ENCODE measurements around the gene SLC28A3.
A peak's percentile ranks its signal among the peaks of the same experiment; 100 is the strongest.
"Not testable (repeated sequence)": the region's sequence is repeated elsewhere in the genome, so short reads cannot be mapped to it uniquely, and the experiment has no call there.

The SLC28A3 gene

DNA sequence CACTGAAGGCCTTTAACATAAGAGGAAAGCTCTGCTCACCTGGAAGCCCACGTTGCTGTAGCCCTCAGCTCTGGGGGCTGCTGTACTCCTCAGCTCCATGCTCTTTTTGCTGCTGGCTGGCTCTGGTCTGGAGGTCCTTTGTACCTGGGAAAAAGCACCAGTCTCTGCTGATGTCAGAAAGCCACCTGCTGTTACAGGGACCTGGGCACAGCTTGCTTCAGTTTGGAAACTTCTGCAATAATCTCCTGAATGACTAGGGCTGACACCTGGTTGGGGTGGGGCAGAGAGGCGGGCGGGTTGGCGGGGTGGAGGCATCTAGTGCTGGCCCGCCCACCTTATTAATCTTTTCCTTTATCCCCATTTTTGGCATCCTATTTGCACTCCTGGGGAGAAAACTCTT, at the start of gene SLC28A3:
SLC28A3 (minus strand) TSS at position 224 of the 400 bp plus-strand sequence; CDS start at position 99, 125 bp downstream.
- no peak for DNase-seq

- DNase-seq: not testable (repeated sequence)
These were observed 49.7 kb upstream of the SLC28A3 start for GRCh38 chr9:84390254-84390653.

DNA sequence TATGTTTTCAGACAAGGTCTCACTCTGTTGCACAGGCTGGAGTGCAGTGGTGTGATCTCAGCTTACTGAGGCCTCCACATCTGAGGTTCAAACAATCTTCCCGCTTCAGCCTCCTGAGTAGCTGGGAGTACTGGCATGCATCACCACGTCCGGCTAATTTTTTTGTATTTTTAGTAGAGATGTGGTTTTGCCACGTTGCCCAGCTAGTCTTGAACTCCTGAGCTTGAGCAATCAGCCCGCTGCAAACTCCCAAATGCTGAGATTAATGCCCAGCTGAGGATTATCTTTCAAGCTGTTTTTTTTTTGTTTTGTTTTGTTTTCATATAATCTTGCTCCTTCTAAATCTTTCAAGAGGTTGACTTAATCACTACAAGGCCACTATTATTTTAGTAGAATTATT, 47.3 kb upstream of the SLC28A3 start:
- no peak for DNase-seq

GRCh38 chr9:84386753-84387152, 46.2 kb upstream of the SLC28A3 start:
- no peak for DNase-seq

DNA sequence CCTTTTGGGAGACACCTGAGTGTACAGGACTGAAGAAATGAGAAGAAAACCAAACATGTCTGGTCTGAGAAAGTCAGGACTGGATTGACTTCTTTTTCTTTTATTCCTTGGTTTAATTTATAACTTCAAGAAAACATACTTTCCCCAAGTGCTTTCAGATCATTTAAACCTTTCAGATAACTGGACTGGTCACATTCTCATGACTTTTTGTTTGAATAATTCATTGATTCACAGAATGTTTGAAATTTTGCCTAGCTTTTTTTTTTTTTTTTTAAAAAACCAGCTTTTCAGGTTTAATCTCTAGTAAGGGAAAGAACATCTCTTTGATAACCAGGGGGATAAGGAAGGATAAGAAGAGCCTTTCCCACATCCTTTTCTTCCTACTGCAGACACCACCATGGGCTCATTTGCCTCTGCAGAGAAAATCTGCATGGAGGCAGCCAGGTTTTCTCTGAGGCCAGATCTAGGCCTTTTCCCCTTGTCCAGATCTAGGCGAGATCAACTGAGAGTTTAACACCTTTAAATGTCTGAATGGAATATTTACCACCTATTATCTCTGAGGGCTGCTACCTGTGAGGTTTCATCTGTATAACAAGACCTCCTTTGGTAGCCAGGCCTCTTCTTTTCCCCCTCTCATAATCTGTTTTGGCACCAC, 45.0 kb upstream of the SLC28A3 start:
- no peak for DNase-seq

- DNase-seq: no peak
These were observed 44.1 kb upstream of the SLC28A3 start for GRCh38 chr9:84384617-84385016.

- DNase-seq: no peak
These were observed 42.6 kb upstream of the SLC28A3 start for GRCh38 chr9:84383178-84383577.

GRCh38 chr9:84382720-84383119, 42.2 kb upstream of the SLC28A3 start:
- DNase-seq: no peak

DNA sequence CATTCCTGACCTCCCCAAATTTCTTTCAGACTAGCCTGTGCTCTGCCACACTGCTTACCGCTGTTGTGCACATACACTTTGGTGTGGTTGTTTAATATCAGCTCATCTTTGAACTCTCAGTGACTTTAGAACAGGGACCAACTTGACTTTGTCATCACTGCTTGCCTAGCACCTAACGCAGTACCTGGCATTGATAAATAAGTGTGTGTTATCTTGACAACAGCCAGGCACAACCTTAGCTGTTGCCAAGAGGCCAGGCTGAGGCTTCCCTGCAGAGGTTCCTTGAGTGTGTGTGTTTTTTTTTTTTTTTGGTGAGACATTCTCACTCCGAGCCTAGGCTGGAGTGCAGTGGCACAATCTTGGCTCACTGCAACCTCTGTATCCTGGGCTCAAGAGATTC, 41.0 kb upstream of the SLC28A3 start:
- no peak for DNase-seq

- no peak for DNase-seq
These were observed 39.2 kb upstream of the SLC28A3 start for GRCh38 chr9:84379740-84380139.

DNA sequence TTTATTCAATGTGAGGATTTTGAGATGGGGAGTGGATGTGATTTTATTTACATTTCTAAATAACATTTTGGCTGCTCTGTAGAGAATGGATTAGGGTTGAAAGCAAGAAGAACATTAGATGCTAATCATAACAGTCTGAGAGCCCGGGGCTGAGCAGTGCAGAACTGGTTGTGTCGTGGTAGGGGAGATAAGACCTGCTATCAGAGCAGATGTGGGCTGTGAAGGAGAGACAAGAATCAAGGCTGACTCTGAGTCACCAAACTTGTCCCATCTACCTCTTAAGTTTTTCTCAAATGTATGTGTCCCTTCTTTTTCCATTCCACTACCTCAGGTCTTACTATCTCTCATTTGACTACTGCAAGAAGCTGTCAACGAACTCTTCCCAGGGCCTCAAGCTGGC, 35.4 kb upstream of the SLC28A3 start:
- no peak for DNase-seq

DNA sequence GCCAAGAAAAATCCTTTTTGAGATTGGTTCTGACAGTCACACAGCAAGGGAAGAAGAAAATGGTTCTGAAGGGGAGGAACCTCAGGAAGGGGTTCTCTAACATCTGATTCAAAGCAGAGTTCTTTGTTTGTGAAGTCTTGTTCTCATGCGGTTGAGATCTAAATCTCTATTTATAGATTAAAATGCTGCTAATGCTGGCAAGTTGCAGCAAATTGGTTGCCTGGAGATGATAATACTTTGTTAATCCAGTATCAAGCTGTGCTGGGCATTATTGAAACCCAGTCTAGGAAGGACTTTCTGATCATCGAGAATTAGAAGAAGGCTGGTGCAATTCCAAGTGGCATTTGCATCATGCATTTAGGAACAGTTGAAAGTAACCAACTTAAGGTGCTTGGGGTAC, 34.0 kb upstream of the SLC28A3 start:
- DNase-seq: no peak

GRCh38 chr9:84374013-84374412, 33.5 kb upstream of the SLC28A3 start:
- no peak for DNase-seq

DNA sequence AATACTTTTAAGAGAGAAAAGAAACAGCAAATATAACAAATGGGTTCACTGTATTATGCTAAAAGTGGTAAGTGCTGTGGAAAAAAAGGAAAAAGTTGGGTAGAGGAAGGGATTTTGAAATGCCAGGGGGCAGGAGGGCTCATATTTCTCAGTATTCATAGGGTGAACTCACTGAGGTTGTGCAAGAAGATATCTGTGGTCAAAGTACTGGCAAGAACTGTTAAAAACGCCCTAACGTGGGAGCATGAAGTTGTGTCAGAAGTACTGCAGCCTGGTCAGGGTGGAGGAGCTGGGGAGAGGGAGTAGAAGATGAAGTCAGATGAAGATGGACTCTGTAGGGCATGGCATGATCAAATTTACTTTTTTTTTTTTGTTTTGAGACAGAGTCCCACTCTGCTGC, 31.2 kb upstream of the SLC28A3 start:
- peak; percentile 4 to 47 for DNase-seq

DNA sequence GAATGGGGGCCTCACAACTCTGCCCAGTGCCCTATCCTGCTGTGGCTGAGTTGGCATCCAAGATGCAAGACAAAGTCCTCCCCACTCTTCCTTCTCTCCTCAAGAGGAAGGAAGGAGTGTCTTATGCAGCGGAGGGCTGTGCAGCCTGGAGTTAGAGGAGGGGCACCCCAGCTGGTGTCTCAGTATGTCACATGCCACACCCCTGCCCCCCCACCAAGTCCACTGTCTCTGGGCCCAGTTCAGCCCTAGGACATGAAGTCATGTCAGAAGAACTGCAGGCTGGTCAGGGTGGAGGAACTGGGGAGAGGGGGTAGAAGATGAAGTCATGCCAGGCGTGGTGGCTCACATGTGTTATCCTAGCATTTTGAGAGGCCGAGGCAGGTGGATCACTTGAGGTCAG, 28.0 kb upstream of the SLC28A3 start:
- peak in 1 of 2 donors; percentile 9 for DNase-seq

DNA sequence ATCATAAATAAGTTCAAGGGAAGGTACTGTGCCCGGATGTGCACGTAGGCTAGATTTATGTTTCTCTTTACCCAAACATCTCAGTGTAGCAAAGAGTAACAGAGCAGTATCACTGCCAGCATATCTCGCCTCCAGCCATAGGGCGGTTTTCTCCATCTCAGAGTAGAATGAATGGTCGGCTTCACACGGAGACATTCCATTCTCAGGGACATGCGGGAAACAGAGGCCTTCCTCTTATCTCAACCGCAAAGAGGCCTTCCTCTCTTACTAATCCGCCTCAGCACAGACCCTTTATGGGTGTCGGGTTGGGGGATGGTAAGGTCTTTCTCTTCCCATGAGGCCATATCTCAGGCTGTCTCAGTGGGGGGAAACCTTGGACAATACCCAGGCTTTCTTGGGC, 27.2 kb upstream of the SLC28A3 start:
- DNase-seq: not testable (repeated sequence)

DNA sequence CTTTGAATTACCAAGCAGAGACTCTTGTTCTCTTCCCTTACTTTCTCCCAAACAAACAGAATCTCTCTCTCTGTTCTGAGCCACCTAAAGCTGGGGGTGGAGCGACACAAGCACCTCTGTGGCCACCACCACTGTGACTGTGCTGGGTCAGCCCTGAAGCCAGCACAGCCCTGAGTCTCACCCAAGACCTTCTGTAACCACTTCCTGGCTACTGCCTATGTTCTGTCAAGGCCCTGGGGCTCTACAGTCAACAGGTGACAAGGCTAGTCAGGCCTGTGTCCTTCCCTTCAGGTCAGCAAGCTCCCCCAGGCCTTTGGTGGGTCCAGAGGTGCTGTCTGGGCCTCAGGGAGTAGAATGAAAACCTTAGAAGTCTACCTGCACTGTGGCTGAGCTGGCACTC, 26.1 kb upstream of the SLC28A3 start:
- no peak for DNase-seq

GRCh38 chr9:84364894-84365490, 24.4 kb upstream of the SLC28A3 start:
- not testable (repeated sequence) for DNase-seq

- no peak for DNase-seq
These were observed 21.1 kb upstream of the SLC28A3 start for GRCh38 chr9:84361645-84362044.

- no peak for DNase-seq
These were observed 16.7 kb upstream of the SLC28A3 start for GRCh38 chr9:84357275-84357674.

GRCh38 chr9:84354035-84354434, 13.5 kb upstream of the SLC28A3 start:
- DNase-seq: no peak

DNA sequence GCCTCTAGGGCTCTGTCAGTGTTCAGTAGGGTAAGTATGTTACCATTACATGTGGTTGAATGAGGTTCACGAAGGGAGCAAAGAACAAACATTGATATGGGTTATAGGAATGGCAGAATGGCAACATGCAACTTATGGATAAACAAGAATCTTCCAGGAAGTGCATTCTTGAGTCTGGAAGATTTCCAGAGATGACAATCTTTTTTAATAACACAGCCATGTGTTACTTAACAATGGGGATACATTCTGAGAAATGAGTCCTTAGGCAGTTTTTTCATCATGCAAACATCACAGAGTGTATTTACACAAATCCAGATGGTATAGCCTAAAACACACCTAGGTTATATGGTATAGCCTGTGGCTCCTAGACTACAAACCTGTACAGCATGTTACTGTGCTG, 9.1 kb upstream of the SLC28A3 start:
- DNase-seq: no peak

GRCh38 chr9:84343111-84343521, 2.6 kb upstream of the SLC28A3 start:
- DNase-seq: no peak

- no peak for DNase-seq
These were observed 596 bp downstream of the SLC28A3 start for GRCh38 chr9:84339962-84340361.

- DNase-seq: no peak
These were observed 1.1 kb downstream of the SLC28A3 start for GRCh38 chr9:84339503-84339902.
